ENCODE measurements around the gene ARVCF. TPM values are rescaled to one million over a fixed set of nuclear protein-coding genes. Genes with fewer than 3 reads are reported as not detected.

Gene ARVCF
- total and polyA plus RNA-seq, 2 experiments from 2014 or later = 40.3 to 55.5 TPM

DNA sequence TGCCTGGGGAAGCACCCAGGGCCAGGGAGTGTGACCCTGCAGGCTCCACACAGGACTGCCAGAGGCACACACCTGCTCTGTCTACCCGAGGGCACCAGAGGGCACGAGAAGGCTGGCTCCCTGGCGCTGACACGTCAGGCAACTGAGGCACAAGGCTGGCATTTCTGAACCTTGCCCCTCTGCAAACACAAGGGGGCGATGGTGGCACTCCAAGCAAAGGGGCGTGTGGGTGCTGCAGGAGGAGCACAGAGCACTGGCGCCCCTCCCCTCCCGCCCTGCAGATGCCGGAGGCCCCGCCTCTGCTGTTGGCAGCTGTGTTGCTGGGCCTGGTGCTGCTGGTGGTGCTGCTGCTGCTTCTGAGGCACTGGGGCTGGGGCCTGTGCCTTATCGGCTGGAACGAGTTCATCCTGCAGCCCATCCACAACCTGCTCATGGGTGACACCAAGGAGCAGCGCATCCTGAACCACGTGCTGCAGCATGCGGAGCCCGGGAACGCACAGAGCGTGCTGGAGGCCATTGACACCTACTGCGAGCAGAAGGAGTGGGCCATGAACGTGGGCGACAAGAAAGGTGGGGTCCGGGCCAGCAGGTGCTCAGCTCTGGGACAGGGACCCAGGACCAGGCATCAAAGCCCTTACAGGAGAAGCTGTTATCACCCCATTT lies 54.2 kb downstream of the ARVCF start:
- TF ChIP-seq, protein P1, sequence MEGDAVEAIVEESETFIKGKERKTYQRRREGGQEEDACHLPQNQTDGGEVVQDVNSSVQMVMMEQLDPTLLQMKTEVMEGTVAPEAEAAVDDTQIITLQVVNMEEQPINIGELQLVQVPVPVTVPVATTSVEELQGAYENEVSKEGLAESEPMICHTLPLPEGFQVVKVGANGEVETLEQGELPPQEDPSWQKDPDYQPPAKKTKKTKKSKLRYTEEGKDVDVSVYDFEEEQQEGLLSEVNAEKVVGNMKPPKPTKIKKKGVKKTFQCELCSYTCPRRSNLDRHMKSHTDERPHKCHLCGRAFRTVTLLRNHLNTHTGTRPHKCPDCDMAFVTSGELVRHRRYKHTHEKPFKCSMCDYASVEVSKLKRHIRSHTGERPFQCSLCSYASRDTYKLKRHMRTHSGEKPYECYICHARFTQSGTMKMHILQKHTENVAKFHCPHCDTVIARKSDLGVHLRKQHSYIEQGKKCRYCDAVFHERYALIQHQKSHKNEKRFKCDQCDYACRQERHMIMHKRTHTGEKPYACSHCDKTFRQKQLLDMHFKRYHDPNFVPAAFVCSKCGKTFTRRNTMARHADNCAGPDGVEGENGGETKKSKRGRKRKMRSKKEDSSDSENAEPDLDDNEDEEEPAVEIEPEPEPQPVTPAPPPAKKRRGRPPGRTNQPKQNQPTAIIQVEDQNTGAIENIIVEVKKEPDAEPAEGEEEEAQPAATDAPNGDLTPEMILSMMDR (IDR thresholded peaks at IDR 0.05; ENCODE audit: low read depth, low read length) = peak; percentile 64
- H3K27ac ChIP-seq = no peak overlapping the region
- no peaks in the 10 kb centered on the region for H3K36me3 ChIP-seq
- H3K4me1 ChIP-seq (ENCODE audit: low read depth) = peaks cover 11% of the 10 kb centered on the region
- no peaks in the 10 kb centered on the region for H3K9me3 ChIP-seq (ENCODE audit: low read depth)
- H3K4me3 ChIP-seq = no peak overlapping the region
- no peaks in the 10 kb centered on the region for H3K27me3 ChIP-seq
- peak; percentile 83 to 89 for DNase-seq (ENCODE audit: low read depth in 1 of 2, low spot score in 1 of 2)

DNA sequence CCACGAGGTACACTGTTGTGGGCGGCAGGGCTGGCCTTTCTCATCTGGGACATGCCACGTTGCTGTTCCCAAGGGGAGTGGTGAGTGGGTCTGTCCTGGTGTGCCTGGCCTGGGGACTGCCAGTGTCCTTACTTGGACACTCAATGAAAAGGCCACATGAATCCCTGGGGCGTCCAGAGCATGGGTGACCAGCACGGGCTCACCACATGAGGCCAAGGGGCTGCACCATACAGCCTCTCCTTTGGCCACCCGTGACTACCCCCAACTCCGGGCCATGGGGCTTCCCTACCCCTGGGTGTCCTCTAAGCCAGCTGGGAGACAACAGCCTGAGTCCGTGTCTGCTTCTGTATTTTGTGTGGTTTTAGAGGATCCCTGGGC lies 54.8 kb downstream of the ARVCF start:
- Histone ChIP-seq H3K36me3 (no peaks in the 10 kb centered on the region), H3K4me1 (ENCODE audit: low read depth) (peaks cover 11% of the 10 kb centered on the region), H3K27ac (no peak overlapping the region), H3K27me3 (no peaks in the 10 kb centered on the region), H3K9me3 (ENCODE audit: low read depth) (no peaks in the 10 kb centered on the region), H3K4me3 (no peak overlapping the region)
- TF ChIP-seq, protein P1 (IDR thresholded peaks at IDR 0.05; ENCODE audit: low read depth, low read length) = no peak
- DNase-seq (ENCODE audit: low read depth in 1 of 2, low spot score in 1 of 2) = no peak

DNA sequence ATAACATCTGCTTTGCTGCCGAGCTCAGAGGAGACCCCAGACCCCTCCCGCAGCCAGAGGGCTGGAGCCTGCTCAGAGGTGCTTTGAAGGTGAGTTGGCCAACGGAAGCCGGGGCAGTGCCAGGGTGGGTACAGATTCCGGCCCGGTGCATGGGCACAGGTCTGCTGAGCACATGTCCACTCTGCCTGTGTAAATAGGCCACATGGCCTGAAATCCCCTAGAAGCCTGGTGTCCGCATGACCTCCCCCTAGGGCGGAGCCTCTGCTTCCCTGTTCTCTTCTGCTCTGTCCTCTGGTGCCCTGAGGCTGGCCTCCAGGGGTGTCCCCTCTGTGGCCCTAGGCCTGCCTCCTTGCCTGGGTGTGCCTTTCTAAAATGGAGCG lies 55.4 kb downstream of the ARVCF start:
- no peaks in the 10 kb centered on the region for H3K9me3 ChIP-seq (ENCODE audit: low read depth)
- TF ChIP-seq, protein P1 (IDR thresholded peaks at IDR 0.05; ENCODE audit: low read depth, low read length) = no peak
- DNase-seq (ENCODE audit: low read depth in 1 of 2, low spot score in 1 of 2) = no peak
- no peak overlapping the region for H3K4me3 ChIP-seq
- no peaks in the 10 kb centered on the region for H3K27me3 ChIP-seq
- H3K36me3 ChIP-seq = no peaks in the 10 kb centered on the region
- H3K27ac ChIP-seq = no peak overlapping the region
- peaks cover 11% of the 10 kb centered on the region for H3K4me1 ChIP-seq (ENCODE audit: low read depth)

DNA sequence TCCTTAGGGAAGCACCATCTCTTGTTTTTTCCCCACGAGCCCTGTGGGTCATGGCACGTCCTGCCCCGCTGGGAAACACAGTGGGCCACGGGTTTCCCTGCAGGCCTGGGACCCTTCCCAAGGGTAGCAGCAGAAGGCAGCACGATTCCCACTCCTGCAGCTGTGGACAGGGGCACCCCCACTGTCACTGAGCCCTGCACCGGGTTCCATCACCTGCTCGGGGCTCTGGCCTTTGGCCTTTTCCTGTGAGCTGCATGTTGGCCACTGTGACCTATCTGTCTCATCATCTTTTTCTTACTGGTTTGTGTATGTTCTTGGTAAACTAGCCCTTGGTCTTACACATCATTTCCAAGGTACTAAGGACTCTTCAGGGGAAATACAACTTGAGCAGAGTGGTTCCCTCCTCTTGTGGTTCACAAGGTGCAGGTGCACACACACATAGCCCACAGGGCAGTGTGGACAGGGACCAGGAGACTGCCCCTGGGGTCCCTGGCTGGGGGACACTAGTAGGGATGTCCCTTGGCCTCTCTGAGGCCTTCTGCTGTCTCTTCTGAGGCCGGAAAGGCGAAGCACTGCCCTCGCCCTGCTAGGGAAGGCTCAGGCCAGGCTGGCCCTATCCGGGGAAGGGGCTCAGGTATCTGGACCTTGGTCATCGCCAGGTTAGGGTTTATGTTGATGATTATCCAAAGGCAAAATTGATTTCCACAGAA lies 56.0 kb downstream of the ARVCF start:
- Histone ChIP-seq H3K4me3 (no peak overlapping the region), H3K4me1 (ENCODE audit: low read depth) (peaks cover 11% of the 10 kb centered on the region), H3K27me3 (no peaks in the 10 kb centered on the region), H3K9me3 (ENCODE audit: low read depth) (no peaks in the 10 kb centered on the region), H3K27ac (no peak overlapping the region), H3K36me3 (no peaks in the 10 kb centered on the region)
- TF ChIP-seq, protein P1 (IDR thresholded peaks at IDR 0.05; ENCODE audit: low read depth, low read length) = no peak
- DNase-seq (ENCODE audit: low read depth in 1 of 2, low spot score in 1 of 2) = no peak

DNA sequence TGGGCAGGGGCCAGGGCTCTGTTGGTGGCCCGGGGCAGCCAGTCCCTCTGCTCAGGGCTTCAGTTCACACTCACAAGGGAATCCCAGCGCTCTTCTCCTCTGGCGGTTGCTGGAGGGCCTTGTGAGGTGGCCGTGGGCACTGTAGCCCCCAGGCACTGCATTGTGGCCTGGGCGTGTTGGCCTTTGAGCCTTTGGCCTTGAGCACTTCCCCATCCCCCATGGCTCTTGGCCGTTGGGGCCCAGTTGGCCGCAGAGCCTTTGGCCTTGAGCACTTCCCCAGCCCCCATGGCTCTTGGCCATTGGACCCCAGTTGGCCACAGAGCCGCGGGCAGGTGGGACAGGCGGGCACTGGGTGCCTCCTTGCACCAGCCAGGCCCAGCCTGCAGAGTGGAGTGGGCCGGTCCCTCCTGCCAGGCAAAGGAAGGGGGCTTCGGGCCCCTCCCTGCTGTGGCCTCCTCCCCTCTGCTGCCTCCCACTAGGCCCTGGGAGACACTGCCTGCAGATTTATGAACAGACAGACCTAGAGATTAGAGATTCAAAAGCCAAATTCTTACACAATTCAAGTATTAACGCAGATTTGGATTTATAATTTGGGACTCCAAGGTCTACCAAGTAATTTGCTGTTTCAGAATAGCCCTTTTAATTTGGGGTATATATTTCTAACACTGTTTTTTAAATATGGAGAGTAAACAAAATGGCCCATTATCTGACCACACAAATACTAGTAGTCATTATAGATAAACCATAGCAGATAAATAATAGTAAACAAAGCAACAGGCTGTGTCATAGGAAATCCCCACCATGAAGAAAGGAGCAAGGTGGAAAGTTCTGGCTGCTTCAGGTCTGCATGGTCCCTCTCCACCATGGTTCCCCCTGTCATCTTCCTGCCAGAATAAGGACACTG lies 56.8 kb downstream of the ARVCF start:
- no peaks in the 10 kb centered on the region for H3K9me3 ChIP-seq (ENCODE audit: low read depth)
- H3K4me1 ChIP-seq (ENCODE audit: low read depth) = peaks cover 11% of the 10 kb centered on the region
- no peaks in the 10 kb centered on the region for H3K36me3 ChIP-seq
- DNase-seq (ENCODE audit: low read depth in 1 of 2, low spot score in 1 of 2) = no peak
- no peaks in the 10 kb centered on the region for H3K27me3 ChIP-seq
- H3K4me3 ChIP-seq = no peak overlapping the region
- peak overlapping the region; percentile 27 for H3K27ac ChIP-seq
- TF ChIP-seq, protein P1 (IDR thresholded peaks at IDR 0.05; ENCODE audit: low read depth, low read length) = no peak
